Stimulated activated memory B cell treated with anti-CD40 and anti-IgM and Interleukin-4, amounts not matched to agents 10 μg/mL and 1 μg/mL and 100 μg/mL, for 72 hours (primary cell): ENCODE results near the gene GNAT1.

Experiments used
- ATAC-seq: fragments of 150-1000 bp; cut with Tn5 transposase; 2 replicates; pipeline ENCODE4 v1.10.0; 2021
- H3K27ac Mint-ChIP-seq: one replicate; pipeline ENCODE4 v1.8.0; 2022; ENCODE audit warnings: mild to moderate bottlenecking, mixed read lengths
- H3K27me3 Mint-ChIP-seq: one replicate; pipeline ENCODE4 v1.8.0; 2022; ENCODE audit warnings: mixed read lengths
- H3K36me3 Mint-ChIP-seq: one replicate; pipeline ENCODE4 v1.8.0; 2022; ENCODE audit warnings: mixed read lengths
- H3K4me1 Mint-ChIP-seq: one replicate; pipeline ENCODE4 v1.8.0; 2022; ENCODE audit warnings: mixed read lengths
- H3K4me3 Mint-ChIP-seq: one replicate; pipeline ENCODE4 v1.8.0; 2022; ENCODE audit warnings: mild to moderate bottlenecking, moderate library complexity, mixed read lengths
- H3K9me3 Mint-ChIP-seq: one replicate; pipeline ENCODE4 v1.8.0; 2022; ENCODE audit warnings: mixed read lengths

Gene GNAT1

GRCh38 chr3:50168791-50169190 lies 22.6 kb upstream of the GNAT1 start:
- peaks cover 45% of the 10 kb centered on the region for H3K27me3 Mint-ChIP-seq
- H3K27ac Mint-ChIP-seq, result no peak overlapping the region
- no peak for ATAC-seq
- H3K9me3 Mint-ChIP-seq, result no peaks in the 10 kb centered on the region
- H3K4me1 Mint-ChIP-seq, result peaks cover 3% of the 10 kb centered on the region
- no peaks in the 10 kb centered on the region for H3K36me3 Mint-ChIP-seq
- no peak overlapping the region for H3K4me3 Mint-ChIP-seq

GRCh38 chr3:50169232-50169832 lies 22.1 kb upstream of the GNAT1 start:
- no peak overlapping the region for H3K4me3 Mint-ChIP-seq
- H3K36me3 Mint-ChIP-seq, result no peaks in the 10 kb centered on the region
- no peak for ATAC-seq
- no peak overlapping the region for H3K27ac Mint-ChIP-seq
- peaks cover 45% of the 10 kb centered on the region for H3K27me3 Mint-ChIP-seq
- no peaks in the 10 kb centered on the region for H3K9me3 Mint-ChIP-seq
- peaks cover 7% of the 10 kb centered on the region for H3K4me1 Mint-ChIP-seq

GRCh38 chr3:50169858-50170257 lies 21.6 kb upstream of the GNAT1 start:
- Mint-ChIP-seq H3K27ac (no peak overlapping the region), H3K27me3 (peaks cover 45% of the 10 kb centered on the region), H3K4me1 (peaks cover 7% of the 10 kb centered on the region), H3K36me3 (no peaks in the 10 kb centered on the region), H3K4me3 (no peak overlapping the region), H3K9me3 (no peaks in the 10 kb centered on the region)
- no peak for ATAC-seq

- Mint-ChIP-seq H3K4me3 (no peak overlapping the region), H3K27ac (no peak overlapping the region), H3K4me1 (peaks cover 7% of the 10 kb centered on the region), H3K9me3 (no peaks in the 10 kb centered on the region), H3K36me3 (no peaks in the 10 kb centered on the region), H3K27me3 (peaks cover 45% of the 10 kb centered on the region)
- ATAC-seq, result no peak
Measured at GRCh38 chr3:50170689-50171088, 20.7 kb upstream of the GNAT1 start.

- no peak for ATAC-seq
- Mint-ChIP-seq H3K27ac (no peak overlapping the region), H3K4me1 (peaks cover 7% of the 10 kb centered on the region), H3K9me3 (no peaks in the 10 kb centered on the region), H3K36me3 (no peaks in the 10 kb centered on the region), H3K4me3 (no peak overlapping the region), H3K27me3 (peaks cover 45% of the 10 kb centered on the region)
Measured at GRCh38 chr3:50171540-50172301, 19.7 kb upstream of the GNAT1 start.

GRCh38 chr3:50172626-50173220 lies 18.7 kb upstream of the GNAT1 start:
- Mint-ChIP-seq H3K27me3 (peaks cover 44% of the 10 kb centered on the region), H3K4me1 (peaks cover 7% of the 10 kb centered on the region), H3K36me3 (no peaks in the 10 kb centered on the region), H3K4me3 (no peak overlapping the region), H3K27ac (no peak overlapping the region), H3K9me3 (no peaks in the 10 kb centered on the region)
- ATAC-seq, result no peak

GRCh38 chr3:50173685-50174516 lies 17.5 kb upstream of the GNAT1 start:
- Mint-ChIP-seq H3K4me3 (no peak overlapping the region), H3K36me3 (no peaks in the 10 kb centered on the region), H3K4me1 (peaks cover 7% of the 10 kb centered on the region), H3K27me3 (peaks cover 34% of the 10 kb centered on the region), H3K27ac (no peak overlapping the region), H3K9me3 (no peaks in the 10 kb centered on the region)
- no peak for ATAC-seq

- H3K27me3 Mint-ChIP-seq, result peaks cover 27% of the 10 kb centered on the region
- no peaks in the 10 kb centered on the region for H3K9me3 Mint-ChIP-seq
- H3K27ac Mint-ChIP-seq, result no peak overlapping the region
- no peak overlapping the region for H3K4me3 Mint-ChIP-seq
- no peaks in the 10 kb centered on the region for H3K36me3 Mint-ChIP-seq
- no peak for ATAC-seq
- H3K4me1 Mint-ChIP-seq, result peaks cover 7% of the 10 kb centered on the region
Measured at GRCh38 chr3:50174517-50174895, 16.9 kb upstream of the GNAT1 start.

GRCh38 chr3:50174947-50175524 lies 16.4 kb upstream of the GNAT1 start:
- Mint-ChIP-seq H3K27ac (no peak overlapping the region), H3K9me3 (no peaks in the 10 kb centered on the region), H3K4me1 (peaks cover 7% of the 10 kb centered on the region), H3K36me3 (no peaks in the 10 kb centered on the region), H3K4me3 (no peak overlapping the region), H3K27me3 (peaks cover 22% of the 10 kb centered on the region)
- ATAC-seq, result peak; percentile 21

GRCh38 chr3:50177346-50177745 lies 14.1 kb upstream of the GNAT1 start:
- no peak for ATAC-seq
- Mint-ChIP-seq H3K4me3 (no peak overlapping the region), H3K9me3 (no peaks in the 10 kb centered on the region), H3K27ac (no peak overlapping the region), H3K4me1 (peaks cover 7% of the 10 kb centered on the region), H3K36me3 (no peaks in the 10 kb centered on the region), H3K27me3 (no peaks in the 10 kb centered on the region)

GRCh38 chr3:50179710-50180109 lies 11.7 kb upstream of the GNAT1 start:
- Mint-ChIP-seq H3K36me3 (no peaks in the 10 kb centered on the region), H3K4me1 (no peaks in the 10 kb centered on the region), H3K27me3 (peaks cover 15% of the 10 kb centered on the region), H3K4me3 (no peak overlapping the region), H3K27ac (no peak overlapping the region), H3K9me3 (no peaks in the 10 kb centered on the region)
- no peak for ATAC-seq

- peaks cover 18% of the 10 kb centered on the region for H3K27me3 Mint-ChIP-seq
- no peak overlapping the region for H3K27ac Mint-ChIP-seq
- H3K4me3 Mint-ChIP-seq, result no peak overlapping the region
Measured at GRCh38 chr3:50181985-50182384, 9.4 kb upstream of the GNAT1 start.

GRCh38 chr3:50182533-50183099 lies 8.8 kb upstream of the GNAT1 start:
- no peak for ATAC-seq
- no peak overlapping the region for H3K4me3 Mint-ChIP-seq

More at GRCh38 chr3:50181985-50182384, 9.4 kb upstream of the GNAT1 start:
- Mint-ChIP-seq H3K36me3 (no peaks in the 10 kb centered on the region), H3K4me1 (no peaks in the 10 kb centered on the region), H3K9me3 (no peaks in the 10 kb centered on the region)
- ATAC-seq, result no peak

GRCh38 chr3:50183755-50184154 lies 7.7 kb upstream of the GNAT1 start:
- H3K36me3 Mint-ChIP-seq, result no peaks in the 10 kb centered on the region
- H3K27me3 Mint-ChIP-seq, result peaks cover 18% of the 10 kb centered on the region
- no peak overlapping the region for H3K4me3 Mint-ChIP-seq
- no peaks in the 10 kb centered on the region for H3K9me3 Mint-ChIP-seq
- no peak for ATAC-seq
- H3K27ac Mint-ChIP-seq, result no peak overlapping the region
- H3K4me1 Mint-ChIP-seq, result no peaks in the 10 kb centered on the region

More at GRCh38 chr3:50182533-50183099, 8.8 kb upstream of the GNAT1 start:
- no peaks in the 10 kb centered on the region for H3K4me1 Mint-ChIP-seq
- no peaks in the 10 kb centered on the region for H3K9me3 Mint-ChIP-seq
- no peaks in the 10 kb centered on the region for H3K36me3 Mint-ChIP-seq
- H3K27me3 Mint-ChIP-seq, result peaks cover 18% of the 10 kb centered on the region
- no peak overlapping the region for H3K27ac Mint-ChIP-seq
